Fibroblast of pulmonary artery (primary cell): ENCODE data around the gene NPTX1.

ENCODE experiments used
- DNase-seq: peaks from one replicate; pipeline ENCODE4 v3.0.0-alpha.2; 2010; ENCODE audit warnings: low read depth
- H3K4me3 ChIP-seq: replicated peaks from 2 replicates; pipeline ENCODE4 v1.5.1; 2011; ENCODE audit warnings: low read depth, mild to moderate bottlenecking, control low read depth, low read length, moderate library complexity
- CTCF ChIP-seq: IDR thresholded peaks from 2 replicates; pipeline ENCODE4 v1.5.1; 2011; ENCODE audit warnings: mild to moderate bottlenecking, control low read depth, low read length, inconsistent platforms; ENCODE audit errors: missing control alignments

NPTX1 gene

GRCh38 chr17:80427366-80428282, 48.8 kb downstream of the NPTX1 start:
- no peak for DNase-seq
- no peak for TF ChIP-seq CTCF
- no peak overlapping the region for H3K4me3 ChIP-seq

GRCh38 chr17:80426671-80427326, 49.6 kb downstream of the NPTX1 start:
- DNase-seq = peak; percentile 63
- no peak overlapping the region for H3K4me3 ChIP-seq
- peak; percentile 79 for TF ChIP-seq CTCF

- H3K4me3 ChIP-seq = no peak overlapping the region
- no peak for DNase-seq
Observed at GRCh38 chr17:80425835-80426426, 50.5 kb downstream of the NPTX1 start.

GRCh38 chr17:80424878-80425765, 51.3 kb downstream of the NPTX1 start:
- no peak for TF ChIP-seq CTCF
- DNase-seq = no peak
- H3K4me3 ChIP-seq = no peak overlapping the region

More at GRCh38 chr17:80425835-80426426, 50.5 kb downstream of the NPTX1 start:
- no peak for TF ChIP-seq CTCF

- no peak for TF ChIP-seq CTCF
- no peak for DNase-seq
Observed at GRCh38 chr17:80424261-80424660, 52.1 kb downstream of the NPTX1 start.

GRCh38 chr17:80423536-80424225, 52.7 kb downstream of the NPTX1 start:
- no peak for TF ChIP-seq CTCF
- H3K4me3 ChIP-seq = no peak overlapping the region
- DNase-seq = no peak

More at GRCh38 chr17:80424261-80424660, 52.1 kb downstream of the NPTX1 start:
- H3K4me3 ChIP-seq = no peak overlapping the region
